PC-3 (cell line): ENCODE measurements around the gene LY86.

ENCODE experiments used
- EZH2 ChIP-seq: fragments of 300-600 bp; sonication (generic); IDR thresholded peaks from one replicate; pipeline ENCODE4 v1.6.1; 2017; ENCODE audit warnings: antibody characterized with exemption, mild to moderate bottlenecking, low read length; ENCODE audit not compliant: unreplicated experiment
- EZH2phosphoT487 ChIP-seq: fragments of 300-600 bp; sonication (generic); IDR thresholded peaks from 2 replicates; pipeline ENCODE4 v1.6.1; 2018; ENCODE audit warnings: mild to moderate bottlenecking, antibody characterized with exemption, low read length, borderline replicate concordance
- TF ChIP-seq, protein P1 (sequence below): fragments of 300-600 bp; sonication (generic); conservative IDR thresholded peaks from 2 replicates; pipeline ENCODE4 v1.5.1; 2017; ENCODE audit warnings: antibody characterized with exemption, low read depth, mild to moderate bottlenecking, low read length

- TF ChIP-seq, protein P1, sequence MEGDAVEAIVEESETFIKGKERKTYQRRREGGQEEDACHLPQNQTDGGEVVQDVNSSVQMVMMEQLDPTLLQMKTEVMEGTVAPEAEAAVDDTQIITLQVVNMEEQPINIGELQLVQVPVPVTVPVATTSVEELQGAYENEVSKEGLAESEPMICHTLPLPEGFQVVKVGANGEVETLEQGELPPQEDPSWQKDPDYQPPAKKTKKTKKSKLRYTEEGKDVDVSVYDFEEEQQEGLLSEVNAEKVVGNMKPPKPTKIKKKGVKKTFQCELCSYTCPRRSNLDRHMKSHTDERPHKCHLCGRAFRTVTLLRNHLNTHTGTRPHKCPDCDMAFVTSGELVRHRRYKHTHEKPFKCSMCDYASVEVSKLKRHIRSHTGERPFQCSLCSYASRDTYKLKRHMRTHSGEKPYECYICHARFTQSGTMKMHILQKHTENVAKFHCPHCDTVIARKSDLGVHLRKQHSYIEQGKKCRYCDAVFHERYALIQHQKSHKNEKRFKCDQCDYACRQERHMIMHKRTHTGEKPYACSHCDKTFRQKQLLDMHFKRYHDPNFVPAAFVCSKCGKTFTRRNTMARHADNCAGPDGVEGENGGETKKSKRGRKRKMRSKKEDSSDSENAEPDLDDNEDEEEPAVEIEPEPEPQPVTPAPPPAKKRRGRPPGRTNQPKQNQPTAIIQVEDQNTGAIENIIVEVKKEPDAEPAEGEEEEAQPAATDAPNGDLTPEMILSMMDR: no peak
- no peak for TF ChIP-seq EZH2
- TF ChIP-seq EZH2phosphoT487: no peak
These were observed 2.0 kb downstream of the LY86 start for GRCh38 chr6:6590530-6590929.
